MCF 10A (cell line): ENCODE results near the gene EPG5. TPM values are rescaled to one million over a fixed set of nuclear protein-coding genes. Genes with fewer than 3 reads are reported as not detected.

Experiments
- BruUV-seq: library from RNA; stranded (reverse); fragments of 400-500 nt; replicated peaks from 2 replicates; lab custom pipeline; 2021; lab: Mats Ljungman, UMichigan
- CTCF ChIA-PET: fragments of 300-600 bp; sonication (Branson Sonifier 250); formaldehyde crosslinking; extraction: SDS; loops from one replicate; lab custom pipeline; 2021; ENCODE audit warnings: antibody characterized with exemption, inconsistent platforms; lab: Yijun Ruan, JAX
- POLR2A ChIA-PET: fragments of 300-600, 350-650 bp; sonication (Branson Sonifier 250); formaldehyde crosslinking; extraction: SDS; loops from one replicate; lab custom pipeline; 2020; ENCODE audit warnings: antibody characterized with exemption, inconsistent platforms; lab: Yijun Ruan, JAX
- DNase-seq: peaks from one replicate; pipeline ENCODE4 v3.0.0-alpha.2; 2018; ENCODE audit not compliant: unreplicated experiment
- H3K27ac Mint-ChIP-seq: one replicate; pipeline ENCODE4 v1.8.0; 2022; ENCODE audit warnings: mild to moderate bottlenecking, low read depth, mixed read lengths; ENCODE audit not compliant: unreplicated experiment
- H3K27me3 Mint-ChIP-seq: one replicate; pipeline ENCODE4 v1.8.0; 2022; ENCODE audit warnings: mixed read lengths; ENCODE audit not compliant: insufficient read depth, unreplicated experiment
- H3K36me3 Mint-ChIP-seq: one replicate; pipeline ENCODE4 v1.8.0; 2022; ENCODE audit warnings: mild to moderate bottlenecking, moderate library complexity, mixed read lengths; ENCODE audit not compliant: insufficient read depth, unreplicated experiment
- H3K4me1 Mint-ChIP-seq: one replicate; pipeline ENCODE4 v1.8.0; 2022; ENCODE audit warnings: mixed read lengths; ENCODE audit not compliant: insufficient read depth, unreplicated experiment
- H3K4me3 Mint-ChIP-seq: one replicate; pipeline ENCODE4 v1.8.0; 2022; ENCODE audit warnings: mild to moderate bottlenecking, moderate library complexity, mixed read lengths; ENCODE audit not compliant: unreplicated experiment
- H3K9me3 Mint-ChIP-seq: one replicate; pipeline ENCODE4 v1.8.0; 2022; ENCODE audit warnings: mixed read lengths; ENCODE audit not compliant: unreplicated experiment
- CTCF ChIP-seq: fragments of 200-600 bp; IDR thresholded peaks from one replicate; pipeline ENCODE4 v1.8.0; 2022; ENCODE audit warnings: antibody characterized with exemption, mild to moderate bottlenecking; ENCODE audit not compliant: unreplicated experiment
- intact Hi-C: fragments of 100-400 bp; cut with micrococcal nuclease; formaldehyde crosslinking; loops from 2 replicates; pipeline ENCODE4 v1.14.1; 2022
- total RNA-seq: library from RNA; stranded (reverse); gene quantifications from 2 replicates; pipeline ENCODE4 v1.2.3, GENCODE V29; 2022

EPG5 gene
- total RNA-seq, 1 experiment from 2014 or later = 19.4 TPM

- H3K9me3 Mint-ChIP-seq = no peaks in the 10 kb centered on the region
- no TSS peak for BruUV-seq
- CTCF ChIA-PET = no interaction called here
- POLR2A ChIA-PET = no interaction called here
- no peaks in the 10 kb centered on the region for H3K4me1 Mint-ChIP-seq
- no peaks in the 10 kb centered on the region for H3K27me3 Mint-ChIP-seq
- H3K36me3 Mint-ChIP-seq = peaks cover 33% of the 10 kb centered on the region
- no peak overlapping the region for H3K4me3 Mint-ChIP-seq
- no peak for TF ChIP-seq CTCF
- DNase-seq = no peak
- intact Hi-C loops = no loop called here
- no peak overlapping the region for H3K27ac Mint-ChIP-seq
Measured at GRCh38 chr18:45847119-45847518, 120.0 kb downstream of the EPG5 start.

- Mint-ChIP-seq H3K4me1 (no peaks in the 10 kb centered on the region), H3K36me3 (peaks cover 18% of the 10 kb centered on the region), H3K9me3 (no peaks in the 10 kb centered on the region), H3K4me3 (no peak overlapping the region), H3K27me3 (no peaks in the 10 kb centered on the region), H3K27ac (no peak overlapping the region)
- BruUV-seq = no TSS peak
- no peak for TF ChIP-seq CTCF
- DNase-seq = no peak
- POLR2A ChIA-PET = interaction anchor here (0.6 to 1.0 kb wide), 2 partner anchors 21 to 78 kb away, joined by 3 read pairs; no protein-coding TSS in a partner anchor
- intact Hi-C loops = no loop called here
- CTCF ChIA-PET = interaction anchor here (0.8 to 1.4 kb wide), 2 partner anchors 9 to 123 kb away, joined by 3 to 4 read pairs; no protein-coding TSS in a partner anchor
Measured at GRCh38 chr18:45845410-45845809, 121.7 kb downstream of the EPG5 start.

- no peaks in the 10 kb centered on the region for H3K27me3 Mint-ChIP-seq
- ChIA-PET POLR2A (interaction anchor here (1.0 kb wide), 1 partner anchor 77 kb away, joined by 3 read pairs; no protein-coding TSS in a partner anchor), CTCF (interaction anchor here (0.7 to 1.4 kb wide), 4 partner anchors 10 to 123 kb away, joined by 3 to 8 read pairs (median 4); no protein-coding TSS in a partner anchor)
Measured at GRCh38 chr18:45844938-45845337, 122.2 kb downstream of the EPG5 start.

GRCh38 chr18:45843019-45843418, 124.1 kb downstream of the EPG5 start:
- CTCF ChIA-PET = interaction anchor here (0.5 to 1.5 kb wide), 4 partner anchors 35 to 218 kb away, joined by 3 to 4 read pairs (median 3); no protein-coding TSS in a partner anchor
- BruUV-seq = no TSS peak
- intact Hi-C loops = no loop called here
- Mint-ChIP-seq H3K4me3 (no peak overlapping the region), H3K27ac (no peak overlapping the region), H3K27me3 (no peaks in the 10 kb centered on the region), H3K4me1 (no peaks in the 10 kb centered on the region), H3K9me3 (no peaks in the 10 kb centered on the region), H3K36me3 (peaks cover 6% of the 10 kb centered on the region)
- POLR2A ChIA-PET = interaction anchor here (0.7 kb wide), 2 partner anchors 10 to 1628 kb away, joined by 3 to 4 read pairs; no protein-coding TSS in a partner anchor
- DNase-seq = no peak
- TF ChIP-seq CTCF = no peak

More at GRCh38 chr18:45844938-45845337, 122.2 kb downstream of the EPG5 start:
- DNase-seq = no peak
- Mint-ChIP-seq H3K36me3 (peaks cover 14% of the 10 kb centered on the region), H3K9me3 (no peaks in the 10 kb centered on the region), H3K4me1 (no peaks in the 10 kb centered on the region), H3K4me3 (no peak overlapping the region), H3K27ac (no peak overlapping the region)
- intact Hi-C loops = no loop called here
- no TSS peak for BruUV-seq
- TF ChIP-seq CTCF = no peak
